Muscle of leg (tissue), 11 donors: ENCODE data around the gene KCNH1. TPM values are rescaled to one million over a fixed set of nuclear protein-coding genes. Genes with fewer than 3 reads are reported as not detected.
"Not testable (repeated sequence)": the region's sequence is repeated elsewhere in the genome, so short reads cannot be mapped to it uniquely, and the experiment has no call there.

Experiments
- DNase-seq: peaks from one replicate; pipeline ENCODE4 v3.0.0; 2013
- H3K27ac ChIP-seq: one replicate; pipeline ENCODE4 v1.5.1; 2013; ENCODE audit warnings: mild to moderate bottlenecking, low read length, control low read depth
- H3K27me3 ChIP-seq: one replicate; pipeline ENCODE4 v1.6.1; 2013; ENCODE audit warnings: low read length; ENCODE audit not compliant: control insufficient read depth, insufficient read depth
- H3K36me3 ChIP-seq: one replicate; pipeline ENCODE4 v1.6.1; 2013; ENCODE audit warnings: low read length; ENCODE audit not compliant: control insufficient read depth, insufficient read depth
- H3K4me1 ChIP-seq: one replicate; pipeline ENCODE4 v1.6.1; 2013; ENCODE audit warnings: low read length; ENCODE audit not compliant: control insufficient read depth, insufficient read depth
- H3K4me3 ChIP-seq: one replicate; pipeline ENCODE4 v1.5.1; 2013; ENCODE audit warnings: low read length, control low read depth
- H3K9me3 ChIP-seq: replicated peaks from 2 replicates; pipeline ENCODE4 v1.6.1; 2013; ENCODE audit warnings: low read depth, low read length; ENCODE audit not compliant: control insufficient read depth
- WGBS: methylation state at CpG from one replicate; pipeline ENCODE4 v1.1.5; 2013; ENCODE audit warnings: missing lambda C conversion rate; ENCODE audit not compliant: insufficient coverage; 5-methylcytosine and 5-hydroxymethylcytosine counted together
- polyA plus RNA-seq, 8 donors: library from polyadenylated mRNA; unstranded; fragments of 120-200 nt; gene quantifications; one replicate each; pipeline versions ENCODE4 v1.2.1 to v1.2.3, GENCODE V29; 2013; ENCODE audit warnings: inconsistent platforms in 1 of 8, low replicate concordance in 1 of 8; ENCODE audit not compliant: insufficient read length in 8 of 8, insufficient read depth in 1 of 8
- total RNA-seq: library from RNA; stranded (reverse); fragments of 120-200 nt; gene quantifications from one replicate; pipeline ENCODE4 v1.2.4, GENCODE V29; 2013

Gene KCNH1
- total and polyA plus RNA-seq, 9 donors: 0.19 to 0.51 (median 0.28) TPM

GRCh38 chr1:211014275-211014674 is 119.7 kb downstream of the KCNH1 start:
- Histone ChIP-seq H3K4me3 (no peak overlapping the region), H3K36me3 (no peaks in the 10 kb centered on the region), H3K27ac (no peak overlapping the region), H3K4me1 (no peaks in the 10 kb centered on the region), H3K27me3 (no peaks in the 10 kb centered on the region), H3K9me3 (no peaks in the 10 kb centered on the region)
- WGBS: 87% methylated on average over 7 of the region's 7 CpGs
- no peak for DNase-seq

DNA sequence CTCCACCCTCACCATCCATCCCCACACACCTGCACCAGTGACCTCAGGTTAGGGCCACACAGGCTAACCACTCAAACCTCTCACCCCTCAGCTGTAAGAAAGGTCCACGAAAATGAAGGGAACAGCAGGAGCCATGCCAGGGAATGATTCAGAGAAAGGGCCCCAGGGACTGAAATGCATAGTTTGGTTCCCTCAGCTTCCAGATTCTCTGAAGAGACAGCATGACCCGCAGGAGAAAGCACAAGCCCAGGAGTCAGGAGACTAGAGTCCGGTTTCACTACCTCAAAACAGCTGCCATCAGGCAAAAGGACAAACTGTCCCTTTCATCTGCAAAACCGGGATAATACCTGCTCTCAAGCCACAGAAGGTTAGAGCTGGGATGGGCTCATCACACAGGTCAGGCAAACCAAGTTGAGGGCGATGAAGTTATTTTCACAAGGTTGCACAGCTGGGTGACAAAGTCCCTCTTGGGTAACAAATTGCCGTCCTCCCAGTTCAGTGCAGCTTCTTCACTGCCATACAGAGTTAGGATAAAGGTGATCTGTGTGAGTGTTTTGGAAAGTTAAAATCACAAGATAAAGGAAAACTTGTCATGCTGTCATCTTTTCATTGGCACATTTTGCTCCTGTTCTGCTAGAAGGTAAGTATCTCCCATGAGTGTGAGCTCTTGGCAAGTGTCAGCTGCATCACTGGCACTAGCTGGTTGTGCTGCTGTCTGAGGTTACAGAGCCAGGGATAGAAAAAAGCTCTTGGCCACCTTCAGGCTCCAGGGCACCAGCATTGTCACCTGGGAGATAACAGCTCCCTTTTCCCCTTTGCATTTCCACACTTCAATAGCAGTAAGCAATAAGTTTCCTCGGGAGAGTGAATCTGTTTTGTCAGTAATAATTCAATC is 120.4 kb downstream of the KCNH1 start:
- WGBS: 50% methylated on average over 6 of the region's 7 CpGs
- no peak overlapping the region for H3K4me3 ChIP-seq

GRCh38 chr1:211011128-211011527 is 122.8 kb downstream of the KCNH1 start:
- not testable (repeated sequence) for DNase-seq, H3K9me3 ChIP-seq, H3K27ac ChIP-seq, H3K4me1 ChIP-seq, H3K36me3 ChIP-seq, H3K4me3 ChIP-seq, H3K27me3 ChIP-seq
- no CpG with 5 or more reads among the region's 1 CpG for WGBS

More for the DNA sequence above, 120.4 kb downstream of the KCNH1 start:
- Histone ChIP-seq H3K9me3 (no peaks in the 10 kb centered on the region), H3K4me1 (no peaks in the 10 kb centered on the region), H3K27me3 (no peaks in the 10 kb centered on the region), H3K27ac (no peak overlapping the region), H3K36me3 (no peaks in the 10 kb centered on the region)
- DNase-seq: no peak

DNA sequence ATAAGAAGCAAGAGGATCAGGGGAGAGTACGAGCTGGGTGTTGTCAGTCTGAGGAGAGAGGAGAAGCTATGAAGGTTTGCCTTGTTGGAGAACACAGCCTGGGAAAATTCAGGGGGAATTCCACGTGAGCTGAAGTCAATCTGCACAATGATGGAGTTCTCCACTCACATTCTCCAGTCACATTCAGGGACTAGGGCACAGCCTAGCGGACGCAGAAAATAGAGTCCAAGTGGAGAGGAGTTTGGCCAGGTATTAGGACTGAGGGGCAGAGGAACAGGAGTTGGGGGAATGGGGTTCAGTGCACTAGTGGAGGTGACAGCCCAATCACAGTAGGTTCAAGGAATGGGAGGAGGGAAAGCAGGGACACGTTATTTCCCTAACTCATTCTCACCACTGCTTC is 124.0 kb downstream of the KCNH1 start:
- DNase-seq: no peak
- WGBS: no CpG with 5 or more reads among the region's 5 CpGs
- no peaks in the 10 kb centered on the region for H3K9me3 ChIP-seq
- H3K4me3 ChIP-seq: no peak overlapping the region
- no peaks in the 10 kb centered on the region for H3K36me3 ChIP-seq
- no peaks in the 10 kb centered on the region for H3K27me3 ChIP-seq
- no peak overlapping the region for H3K27ac ChIP-seq
- H3K4me1 ChIP-seq: no peaks in the 10 kb centered on the region

DNA sequence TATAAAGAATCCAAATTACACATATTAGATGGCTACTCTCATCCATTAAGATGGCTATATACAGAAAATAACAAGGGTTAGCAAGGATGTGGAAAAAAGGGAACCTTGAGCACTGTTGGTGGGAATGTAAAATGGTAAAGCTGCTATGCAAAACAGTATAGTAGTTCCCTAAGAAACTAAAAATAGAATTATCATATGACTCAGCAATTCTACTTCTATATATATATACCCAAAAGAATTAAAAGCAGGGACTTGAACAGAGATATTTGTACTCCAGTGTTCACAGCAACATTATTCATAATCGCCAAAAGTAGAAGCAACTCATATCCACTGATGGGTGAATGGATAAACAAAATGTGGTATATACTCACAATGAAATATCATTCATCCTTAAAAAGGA is 126.1 kb downstream of the KCNH1 start:
- Histone ChIP-seq H3K27ac (no peak overlapping the region), H3K27me3 (no peaks in the 10 kb centered on the region), H3K4me3 (no peak overlapping the region), H3K36me3 (no peaks in the 10 kb centered on the region), H3K4me1 (no peaks in the 10 kb centered on the region), H3K9me3 (no peaks in the 10 kb centered on the region)
- DNase-seq: no peak
- no CpG with 5 or more reads among the region's 1 CpG for WGBS

DNA sequence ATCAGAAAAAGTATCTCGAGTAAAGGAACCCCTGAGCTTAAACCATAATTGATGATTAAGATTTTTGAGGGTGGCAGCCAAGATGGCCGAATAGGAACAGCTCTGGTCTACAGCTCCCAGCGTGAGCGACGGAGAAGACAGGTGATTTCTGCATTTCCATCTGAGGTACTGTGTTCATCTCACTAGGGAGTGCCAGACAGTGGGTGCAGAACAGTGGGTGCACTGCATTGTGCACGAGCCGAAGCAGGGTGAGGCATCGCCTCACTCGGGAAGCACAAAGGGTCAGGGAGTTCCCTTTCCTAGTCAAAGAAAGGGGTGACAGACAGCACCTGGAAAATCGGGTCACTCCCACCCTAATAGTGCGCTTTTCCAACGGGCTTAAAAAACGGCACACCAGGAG is 138.0 kb downstream of the KCNH1 start:
- H3K27me3 ChIP-seq, DNase-seq, H3K27ac ChIP-seq, H3K9me3 ChIP-seq, H3K4me3 ChIP-seq, H3K36me3 ChIP-seq, H3K4me1 ChIP-seq: not testable (repeated sequence)
- 88% methylated on average over 6 of the region's 13 CpGs for WGBS

DNA sequence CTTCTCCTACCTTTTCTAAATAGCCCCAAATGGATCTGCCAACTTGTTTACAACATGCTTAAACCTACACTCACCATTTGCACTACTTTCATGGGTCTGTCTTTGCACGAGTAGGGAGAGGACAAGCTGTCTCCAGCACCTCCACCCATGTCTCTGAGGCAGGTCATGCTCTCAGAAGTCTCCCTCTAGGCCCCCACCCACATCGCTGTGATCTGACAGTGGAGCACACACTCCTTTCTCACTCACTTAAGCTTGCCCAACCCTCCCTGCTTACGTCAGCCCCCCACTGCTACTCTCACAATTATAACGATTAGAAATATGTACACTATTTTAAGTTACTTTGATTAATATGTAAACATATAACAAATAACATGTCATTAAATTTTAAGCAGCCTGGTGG is 141.1 kb downstream of the KCNH1 start:
- 67% methylated on average over 1 of the region's 4 CpGs for whole genome bisulfite sequencing
- Histone ChIP-seq H3K36me3 (no peaks in the 10 kb centered on the region), H3K9me3 (peaks cover 2% of the 10 kb centered on the region), H3K4me1 (no peaks in the 10 kb centered on the region), H3K4me3 (no peak overlapping the region), H3K27ac (no peak overlapping the region), H3K27me3 (no peaks in the 10 kb centered on the region)
- no peak for DNase-seq

DNA sequence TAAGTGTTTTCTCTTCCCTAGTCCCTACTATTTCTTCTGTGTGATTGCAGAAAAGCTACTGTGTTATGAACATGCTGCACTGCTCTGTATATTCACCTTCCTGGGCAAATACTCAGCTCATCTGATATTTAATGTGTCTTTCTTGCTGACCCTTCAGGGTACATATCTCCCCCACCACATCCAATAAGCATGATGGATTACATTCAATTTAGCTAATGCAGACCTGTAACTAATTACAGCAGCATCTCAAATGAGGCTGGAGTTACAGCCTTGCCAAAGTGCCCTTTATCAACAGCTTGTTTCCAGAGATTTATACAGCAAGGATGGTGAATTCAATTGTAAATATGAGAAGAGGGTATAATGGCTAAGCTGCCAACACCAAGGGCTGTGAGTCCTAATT is 144.0 kb downstream of the KCNH1 start:
- no peaks in the 10 kb centered on the region for H3K27me3 ChIP-seq
- no peak overlapping the region for H3K4me3 ChIP-seq
- H3K4me1 ChIP-seq: no peaks in the 10 kb centered on the region
- H3K9me3 ChIP-seq: no peaks in the 10 kb centered on the region
- H3K27ac ChIP-seq: no peak overlapping the region
- H3K36me3 ChIP-seq: no peaks in the 10 kb centered on the region
- DNase-seq: no peak

GRCh38 chr1:210981490-210981889 is 152.5 kb downstream of the KCNH1 start:
- Histone ChIP-seq H3K4me3 (no peak overlapping the region), H3K9me3 (no peaks in the 10 kb centered on the region), H3K27ac (no peak overlapping the region), H3K4me1 (no peaks in the 10 kb centered on the region), H3K36me3 (no peaks in the 10 kb centered on the region), H3K27me3 (no peaks in the 10 kb centered on the region)
- no peak for DNase-seq
- WGBS: no CpG with 5 or more reads among the region's 1 CpG

DNA sequence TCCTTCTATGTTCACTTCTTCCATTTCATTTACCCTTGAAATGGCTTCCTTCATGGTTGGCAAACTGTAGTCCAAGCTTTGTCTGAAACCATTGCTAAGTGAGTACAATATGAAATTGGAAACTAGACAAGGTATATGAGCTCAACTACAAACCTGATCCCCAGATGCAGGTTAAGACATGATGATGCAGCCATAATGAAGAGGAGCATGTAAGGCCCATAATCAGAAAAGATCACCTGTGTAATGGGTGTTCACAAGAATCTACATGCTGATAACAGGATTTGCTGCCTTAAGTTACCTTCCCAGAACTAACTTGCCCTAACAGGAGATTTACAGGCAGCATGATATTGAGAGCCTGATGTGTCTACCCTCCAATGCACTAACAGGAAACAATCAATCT is 153.9 kb downstream of the KCNH1 start:
- Histone ChIP-seq H3K4me3 (no peak overlapping the region), H3K9me3 (no peaks in the 10 kb centered on the region), H3K36me3 (no peaks in the 10 kb centered on the region), H3K27me3 (no peaks in the 10 kb centered on the region), H3K4me1 (no peaks in the 10 kb centered on the region), H3K27ac (no peak overlapping the region)
- DNase-seq: no peak

- no peaks in the 10 kb centered on the region for H3K36me3 ChIP-seq
- DNase-seq: no peak
- no CpG with 5 or more reads among the region's 3 CpGs for WGBS
- no peaks in the 10 kb centered on the region for H3K27me3 ChIP-seq
- no peaks in the 10 kb centered on the region for H3K9me3 ChIP-seq
- H3K4me3 ChIP-seq: no peak overlapping the region
- no peaks in the 10 kb centered on the region for H3K4me1 ChIP-seq
- H3K27ac ChIP-seq: no peak overlapping the region
Measured at GRCh38 chr1:210978974-210979354, 155.0 kb downstream of the KCNH1 start.
